Gastroesophageal sphincter (tissue), 3 donors: Measurements from ENCODE around the gene FUT3.

Source experiments
- POLR2A ChIP-seq, 2 donors: fragments of 450-650 bp; IDR thresholded peaks; one replicate each; pipeline ENCODE4 v1.6.1; 2017; ENCODE audit warnings: antibody characterized with exemption in 2 of 2, mild to moderate bottlenecking in 2 of 2, moderate library complexity in 1 of 2
- POLR2AphosphoS5 ChIP-seq: sonication (generic); formaldehyde crosslinking; IDR thresholded peaks from one replicate; pipeline ENCODE4 v1.6.1; 2017; ENCODE audit warnings: antibody characterized with exemption
- TF ChIP-seq, protein P1 (sequence below), 4 experiments: fragments of 200-600 bp in 2 of 4; fragments of 450-650 bp in 2 of 4; sonication (generic) in 1 of 4; IDR thresholded peaks; one replicate each; pipeline ENCODE4 v1.5.1; 2017 to 2019; ENCODE audit warnings: antibody characterized with exemption in 4 of 4, mild to moderate bottlenecking in 2 of 4, moderate library complexity in 2 of 4

DNA sequence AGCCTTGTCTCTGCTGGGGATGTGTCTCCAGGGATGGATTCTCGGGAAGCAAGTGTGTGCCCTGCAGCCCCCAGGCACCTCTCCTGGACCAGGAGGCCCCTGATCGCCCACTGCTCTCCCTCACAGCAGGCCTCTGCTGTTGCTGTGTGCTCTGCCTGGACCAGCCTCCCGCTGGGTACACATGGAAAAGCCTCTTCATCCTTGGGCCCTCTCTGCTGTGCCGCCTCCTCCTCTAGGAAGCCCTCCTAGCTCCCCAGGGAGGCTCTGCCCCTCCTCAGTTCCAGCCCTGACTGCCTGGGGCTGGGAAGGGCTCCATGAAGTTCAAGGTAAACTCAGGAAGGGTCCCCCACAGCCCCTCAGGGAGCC is 40.3 kb upstream of the FUT3 start:
- TF ChIP-seq, protein P1, sequence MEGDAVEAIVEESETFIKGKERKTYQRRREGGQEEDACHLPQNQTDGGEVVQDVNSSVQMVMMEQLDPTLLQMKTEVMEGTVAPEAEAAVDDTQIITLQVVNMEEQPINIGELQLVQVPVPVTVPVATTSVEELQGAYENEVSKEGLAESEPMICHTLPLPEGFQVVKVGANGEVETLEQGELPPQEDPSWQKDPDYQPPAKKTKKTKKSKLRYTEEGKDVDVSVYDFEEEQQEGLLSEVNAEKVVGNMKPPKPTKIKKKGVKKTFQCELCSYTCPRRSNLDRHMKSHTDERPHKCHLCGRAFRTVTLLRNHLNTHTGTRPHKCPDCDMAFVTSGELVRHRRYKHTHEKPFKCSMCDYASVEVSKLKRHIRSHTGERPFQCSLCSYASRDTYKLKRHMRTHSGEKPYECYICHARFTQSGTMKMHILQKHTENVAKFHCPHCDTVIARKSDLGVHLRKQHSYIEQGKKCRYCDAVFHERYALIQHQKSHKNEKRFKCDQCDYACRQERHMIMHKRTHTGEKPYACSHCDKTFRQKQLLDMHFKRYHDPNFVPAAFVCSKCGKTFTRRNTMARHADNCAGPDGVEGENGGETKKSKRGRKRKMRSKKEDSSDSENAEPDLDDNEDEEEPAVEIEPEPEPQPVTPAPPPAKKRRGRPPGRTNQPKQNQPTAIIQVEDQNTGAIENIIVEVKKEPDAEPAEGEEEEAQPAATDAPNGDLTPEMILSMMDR (IDR thresholded peaks at IDR 0.05) = no peak
- TF ChIP-seq POLR2A (IDR thresholded peaks at IDR 0.05) = no peak
- TF ChIP-seq POLR2AphosphoS5 = no peak
